ENCODE measurements around the gene CUX1.

Gene CUX1

GRCh38 chr7:102065226-102065625, 247.8 kb downstream of the CUX1 start:
- no peak for DNase-seq (ENCODE audit: low read depth in 2 of 2)
- TF ChIP-seq CTCF (IDR thresholded peaks at IDR 0.05; ENCODE audit: low read depth, low read length): no peak
- H3K4me3 ChIP-seq (replicated peaks in 1 of 2; ENCODE audit: low read depth in 2 of 2, low read length in 2 of 2): no peak overlapping the region

- no peak for TF ChIP-seq CTCF (IDR thresholded peaks at IDR 0.05; ENCODE audit: low read depth, low read length)
- H3K4me3 ChIP-seq (replicated peaks in 1 of 2; ENCODE audit: low read depth in 2 of 2, low read length in 2 of 2): no peak overlapping the region
- DNase-seq (ENCODE audit: low read depth in 2 of 2): no peak
These were observed 249.1 kb downstream of the CUX1 start for GRCh38 chr7:102066476-102066875.

GRCh38 chr7:102068846-102069245, 251.4 kb downstream of the CUX1 start:
- no peak for TF ChIP-seq CTCF (IDR thresholded peaks at IDR 0.05; ENCODE audit: low read depth, low read length)
- H3K4me3 ChIP-seq (replicated peaks in 1 of 2; ENCODE audit: low read depth in 2 of 2, low read length in 2 of 2): no peak overlapping the region
- no peak for DNase-seq (ENCODE audit: low read depth in 2 of 2)

- DNase-seq (ENCODE audit: low read depth in 2 of 2): no peak
- no peak for TF ChIP-seq CTCF (IDR thresholded peaks at IDR 0.05; ENCODE audit: low read depth, low read length)
- no peak overlapping the region for H3K4me3 ChIP-seq (replicated peaks in 1 of 2; ENCODE audit: low read depth in 2 of 2, low read length in 2 of 2)
These were observed 252.7 kb downstream of the CUX1 start for GRCh38 chr7:102069931-102070629.

- TF ChIP-seq CTCF (IDR thresholded peaks at IDR 0.05; ENCODE audit: low read depth, low read length): no peak
- DNase-seq (ENCODE audit: low read depth in 2 of 2): no peak
- H3K4me3 ChIP-seq (replicated peaks in 1 of 2; ENCODE audit: low read depth in 2 of 2, low read length in 2 of 2): no peak overlapping the region
These were observed 254.6 kb downstream of the CUX1 start for GRCh38 chr7:102072003-102072402.

GRCh38 chr7:102072636-102073209, 255.3 kb downstream of the CUX1 start:
- H3K4me3 ChIP-seq (replicated peaks in 1 of 2; ENCODE audit: low read depth in 2 of 2, low read length in 2 of 2): no peak overlapping the region
- TF ChIP-seq CTCF (IDR thresholded peaks at IDR 0.05; ENCODE audit: low read depth, low read length): no peak
- peak; percentile 28 to 68 for DNase-seq (ENCODE audit: low read depth in 2 of 2)

Measured in cardiac fibroblast (primary cell).